ENCODE results near the gene SMC1B.

GRCh38 chr22:45306139-45306538 is 107.3 kb downstream of the SMC1B start:
- no peak for TF ChIP-seq CTCF (IDR thresholded peaks at IDR 0.05)
- TF ChIP-seq POLR2A (IDR thresholded peaks at IDR 0.05), result no peak

All from uterus (tissue), 2 donors.